RCC 7860 (cell line): ENCODE results near the gene TIA1.
A peak's percentile ranks its signal among the peaks of the same experiment; 100 is the strongest.
"Not testable (repeated sequence)": the region's sequence is repeated elsewhere in the genome, so short reads cannot be mapped to it uniquely, and the experiment has no call there.

Experiments
- DNase-seq: peaks from one replicate; pipeline ENCODE4 v3.0.0-alpha.2; 2015; ENCODE audit warnings: low spot score
- FAIRE-seq: peaks from 2 replicates; lab custom pipeline; 2012; peaks lifted over from hg19 to GRCh38; lab: Jason Lieb, UNC

TIA1 gene, protein sequence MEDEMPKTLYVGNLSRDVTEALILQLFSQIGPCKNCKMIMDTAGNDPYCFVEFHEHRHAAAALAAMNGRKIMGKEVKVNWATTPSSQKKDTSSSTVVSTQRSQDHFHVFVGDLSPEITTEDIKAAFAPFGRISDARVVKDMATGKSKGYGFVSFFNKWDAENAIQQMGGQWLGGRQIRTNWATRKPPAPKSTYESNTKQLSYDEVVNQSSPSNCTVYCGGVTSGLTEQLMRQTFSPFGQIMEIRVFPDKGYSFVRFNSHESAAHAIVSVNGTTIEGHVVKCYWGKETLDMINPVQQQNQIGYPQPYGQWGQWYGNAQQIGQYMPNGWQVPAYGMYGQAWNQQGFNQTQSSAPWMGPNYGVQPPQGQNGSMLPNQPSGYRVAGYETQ

DNA sequence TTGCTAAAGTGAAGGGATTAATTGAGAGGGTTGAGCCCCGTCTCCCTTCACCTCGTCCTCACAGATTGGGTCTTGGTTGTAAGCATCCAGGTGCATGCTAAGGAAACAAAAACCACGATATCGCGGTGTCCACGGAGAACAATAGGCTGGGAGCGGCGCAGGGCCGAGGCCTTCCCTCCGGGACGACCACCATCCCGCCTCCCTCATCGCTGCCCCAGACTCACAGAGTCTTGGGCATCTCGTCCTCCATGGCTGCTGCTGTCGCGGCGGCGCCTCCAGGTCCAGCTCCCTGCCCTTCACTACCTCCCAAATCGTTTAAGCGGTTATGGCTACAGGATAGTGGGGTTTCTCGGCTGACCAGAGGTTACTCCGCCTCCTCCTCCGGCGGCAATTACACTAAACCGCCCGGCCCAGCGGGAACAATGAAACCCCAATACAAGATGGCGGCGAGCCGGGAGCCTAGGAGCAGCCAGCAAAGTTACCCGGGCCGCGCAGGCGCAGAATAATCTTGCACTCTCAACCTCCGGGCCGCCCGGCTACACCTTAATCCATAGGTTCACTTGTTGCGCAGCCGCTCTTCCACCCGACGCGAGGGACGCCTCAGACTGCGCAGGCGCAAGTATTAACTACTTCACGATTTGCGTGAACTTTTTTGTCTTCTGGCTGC, at the start of gene TIA1:
TIA1 (minus strand) TSS at position 448 of the 667 bp plus-strand sequence; CDS start at position 250, 198 bp downstream.
- FAIRE-seq: peak; percentile 82
- DNase-seq: peak; percentile 98

DNA sequence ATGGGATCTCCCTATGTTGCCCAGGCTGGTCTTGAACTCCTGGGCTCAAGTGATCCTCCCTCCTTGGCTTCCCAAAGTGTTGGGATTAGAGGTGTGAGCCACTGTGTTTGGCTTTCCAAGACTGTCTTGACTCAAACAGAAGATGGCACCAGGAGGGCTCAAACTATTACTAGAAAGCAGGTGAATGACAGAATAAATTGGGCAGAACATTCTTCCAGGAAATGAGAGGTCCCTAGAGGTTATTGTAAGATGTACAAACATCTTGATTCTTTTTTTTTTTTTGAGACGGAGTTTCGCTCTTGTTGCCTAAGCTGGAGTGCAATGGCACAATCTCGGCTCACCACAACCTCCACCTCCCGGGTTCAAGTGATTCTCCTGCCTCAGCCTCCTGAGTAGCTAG, 49.4 kb upstream of the TIA1 start:
- FAIRE-seq, DNase-seq: not testable (repeated sequence)

DNA sequence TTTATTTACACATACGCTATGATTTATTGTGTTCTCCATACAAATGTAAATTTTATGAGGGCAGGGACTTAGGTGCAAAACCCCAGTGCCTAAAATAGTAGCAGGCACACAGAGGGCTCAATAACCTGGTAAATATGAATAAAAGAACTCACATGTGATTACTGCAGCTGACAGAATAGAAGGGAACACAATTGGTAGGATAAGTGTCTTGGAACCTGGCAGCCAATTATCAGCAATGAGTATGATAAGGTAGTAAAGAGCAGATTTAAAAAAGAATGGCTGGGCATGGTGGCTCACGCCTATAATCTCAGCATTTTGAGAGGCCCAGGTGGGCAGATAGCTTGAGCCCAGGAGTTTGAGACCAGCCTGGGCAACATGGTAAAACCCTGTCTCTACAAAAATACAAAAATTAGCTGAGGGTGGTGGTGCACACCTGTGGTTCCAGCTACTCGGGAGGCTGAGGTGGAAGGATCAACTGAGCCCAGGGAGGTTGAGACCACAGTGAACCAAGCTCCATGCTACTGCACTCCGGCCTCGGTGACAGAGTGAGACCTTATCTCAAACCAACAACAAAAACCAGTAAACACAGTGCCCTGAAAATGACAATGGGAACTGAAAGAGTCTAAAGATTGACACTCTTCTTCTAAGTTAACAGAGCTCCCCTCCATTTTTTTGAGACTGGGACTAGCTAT, 35.2 kb upstream of the TIA1 start:
- no peak for DNase-seq
- no peak for FAIRE-seq

DNA sequence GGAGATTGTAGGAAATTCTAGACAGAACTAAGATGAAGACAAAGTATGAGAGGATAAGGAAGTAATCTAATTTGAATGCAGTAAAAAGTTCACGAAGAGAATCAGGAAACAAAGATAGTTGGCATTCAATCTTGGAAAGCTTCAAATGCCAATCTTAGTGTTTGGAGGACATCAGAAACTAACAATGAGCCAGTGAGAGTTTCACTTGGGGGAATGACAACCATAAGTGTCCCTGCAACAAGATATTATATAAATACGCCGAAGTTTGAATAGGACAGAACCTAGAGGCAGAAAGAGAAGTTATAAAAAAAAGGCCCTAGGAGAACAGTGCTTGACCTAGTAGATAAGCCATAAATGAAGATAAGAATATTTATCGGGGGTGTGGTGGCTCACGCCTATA, 34.0 kb upstream of the TIA1 start:
- no peak for FAIRE-seq
- no peak for DNase-seq

DNA sequence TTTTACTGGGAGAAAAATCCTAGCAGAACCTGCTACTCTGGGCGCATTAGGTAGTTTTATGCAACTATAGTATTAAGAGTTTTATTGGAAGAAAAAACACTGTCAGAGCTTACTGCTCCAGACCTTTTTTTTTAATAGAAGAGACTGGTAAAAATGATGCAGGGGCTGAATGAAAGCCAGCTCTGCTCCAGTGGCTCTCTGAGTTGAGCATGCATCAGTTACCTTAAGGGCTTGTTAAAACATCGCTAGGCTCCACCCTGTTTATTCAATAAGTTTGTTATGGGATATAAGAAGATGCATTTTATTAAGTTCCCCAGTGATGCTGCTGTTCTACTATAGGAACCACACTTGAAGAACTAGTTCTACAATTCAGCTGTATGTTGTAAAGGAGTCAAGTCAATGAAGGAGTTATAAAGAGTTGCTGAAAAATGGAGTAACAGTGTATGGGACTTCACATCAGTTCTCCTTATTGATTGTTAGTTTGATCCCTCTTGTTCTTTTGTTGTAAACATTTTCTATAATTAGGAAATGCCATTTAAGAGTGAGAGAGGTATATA, 31.9 kb upstream of the TIA1 start:
- DNase-seq (no peak), FAIRE-seq (no peak)

DNA sequence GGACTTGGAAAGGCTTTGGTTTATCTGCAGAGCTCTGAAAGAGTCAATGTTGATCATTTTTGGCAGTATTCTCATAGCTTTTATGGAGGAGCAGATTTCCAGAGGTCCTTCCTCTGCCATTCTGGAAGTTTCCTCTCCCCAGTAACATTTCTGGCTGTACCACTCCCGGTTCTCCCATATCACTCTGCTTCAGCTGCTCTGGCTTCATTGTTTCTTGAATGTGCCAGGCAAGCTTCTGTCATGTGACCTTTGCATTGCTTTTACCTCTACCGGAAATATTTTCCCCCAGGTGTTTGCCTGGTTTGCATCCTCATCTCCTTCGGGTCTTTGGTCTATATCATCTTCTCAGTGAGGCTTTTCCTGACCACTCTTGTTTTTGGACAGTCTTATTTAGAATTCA, 21.9 kb upstream of the TIA1 start:
- no peak for FAIRE-seq
- DNase-seq: no peak

DNA sequence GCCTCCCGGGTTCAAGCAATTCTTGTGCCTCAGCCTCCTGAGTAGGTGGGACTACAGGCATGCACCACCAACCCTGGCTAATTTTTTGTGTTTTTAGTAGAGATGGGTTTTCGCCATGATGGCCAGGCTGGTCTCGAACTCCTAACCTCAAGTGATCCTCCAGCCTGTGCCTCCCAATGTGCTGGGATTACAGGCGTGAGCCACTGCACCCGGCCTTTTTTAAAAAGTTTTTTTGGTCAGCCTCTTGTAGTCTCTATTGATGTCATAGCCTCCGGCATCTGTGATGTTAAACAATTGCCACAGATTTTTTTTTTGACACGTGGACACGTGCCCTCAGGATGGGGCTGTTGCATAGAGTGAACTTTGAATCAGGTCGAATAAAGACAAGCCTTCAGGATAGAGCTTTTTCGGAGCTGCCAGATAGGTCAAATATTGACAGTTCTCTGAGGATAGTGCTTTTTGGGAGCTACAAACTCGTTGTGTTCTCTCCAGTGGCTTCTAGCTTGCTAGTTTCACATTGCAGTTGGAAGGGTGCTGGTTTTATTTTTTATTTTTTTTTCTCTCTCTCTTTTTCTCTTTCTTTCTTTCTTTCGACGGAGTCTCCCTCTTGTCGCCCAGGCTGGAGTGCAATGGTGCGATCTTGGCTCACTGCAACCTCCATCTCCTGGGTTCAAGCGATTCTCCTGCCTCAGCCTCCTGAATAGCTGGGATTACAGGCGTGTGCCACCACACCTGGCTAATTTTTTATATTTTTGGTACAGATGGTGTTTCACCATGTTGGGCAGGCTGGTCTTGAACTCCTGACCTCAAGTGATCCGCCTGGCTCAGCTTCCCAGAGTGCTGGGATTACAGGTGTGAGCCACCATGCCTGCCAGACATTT, 21.2 kb upstream of the TIA1 start:
- FAIRE-seq, DNase-seq: not testable (repeated sequence)

DNA sequence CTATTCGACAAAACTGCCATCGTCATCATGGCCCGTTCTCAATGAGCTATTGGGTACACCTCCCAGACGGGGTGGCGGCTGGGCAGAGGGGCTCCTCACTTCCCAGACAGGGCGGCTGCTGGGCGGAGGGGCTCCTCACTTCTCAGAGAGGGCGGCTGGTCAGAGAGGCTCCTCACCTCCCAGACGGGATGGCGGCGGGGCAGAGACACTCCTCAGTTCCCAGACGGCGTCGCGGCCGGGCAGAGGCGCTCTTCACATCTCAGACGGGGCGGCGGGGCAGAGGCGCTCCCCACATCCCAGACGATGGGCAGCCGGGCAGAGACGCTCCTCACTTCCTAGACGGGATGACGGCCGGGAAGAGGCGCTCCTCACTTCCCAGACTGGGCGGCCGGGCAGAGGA, 18.5 kb upstream of the TIA1 start:
- not testable (repeated sequence) for DNase-seq, FAIRE-seq

DNA sequence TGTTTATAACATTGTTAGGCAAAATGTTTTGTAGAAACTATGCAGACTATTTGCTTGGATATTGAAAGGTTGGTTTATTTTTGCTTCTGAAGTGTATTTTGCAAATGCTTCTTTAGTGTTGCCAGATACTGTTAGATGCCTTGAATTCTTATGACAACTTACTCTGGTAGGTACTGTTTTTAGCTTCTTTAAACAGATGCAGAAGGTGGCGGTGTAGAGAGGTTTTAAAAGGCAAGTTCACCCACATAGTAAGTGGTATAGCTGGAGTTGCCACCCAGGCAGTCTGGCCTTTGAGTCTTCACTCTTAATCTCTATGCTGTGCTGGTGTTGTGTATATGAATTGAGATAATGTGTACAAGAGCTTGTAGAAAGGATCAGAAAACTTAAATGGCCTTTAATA, 13.1 kb upstream of the TIA1 start:
- DNase-seq: no peak
- no peak for FAIRE-seq

DNA sequence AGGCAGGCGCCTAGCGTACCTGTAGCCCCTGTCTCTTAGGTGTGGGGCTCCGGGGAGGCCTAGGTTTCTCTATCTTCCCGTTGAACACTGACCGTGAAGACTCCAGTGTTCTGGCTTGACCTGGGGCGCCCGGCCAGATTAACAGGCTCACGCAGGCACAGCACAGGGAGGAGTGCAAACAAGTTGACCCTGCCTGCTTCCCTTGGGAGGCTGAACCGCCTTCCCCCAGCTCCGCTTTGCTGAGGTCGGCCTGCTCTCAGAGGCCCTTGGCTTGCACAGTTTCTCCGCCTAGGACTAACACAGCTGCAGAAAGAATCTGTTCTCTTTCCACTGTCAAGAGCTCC, 10.1 kb upstream of the TIA1 start:
- FAIRE-seq: no peak
- DNase-seq: no peak

DNA sequence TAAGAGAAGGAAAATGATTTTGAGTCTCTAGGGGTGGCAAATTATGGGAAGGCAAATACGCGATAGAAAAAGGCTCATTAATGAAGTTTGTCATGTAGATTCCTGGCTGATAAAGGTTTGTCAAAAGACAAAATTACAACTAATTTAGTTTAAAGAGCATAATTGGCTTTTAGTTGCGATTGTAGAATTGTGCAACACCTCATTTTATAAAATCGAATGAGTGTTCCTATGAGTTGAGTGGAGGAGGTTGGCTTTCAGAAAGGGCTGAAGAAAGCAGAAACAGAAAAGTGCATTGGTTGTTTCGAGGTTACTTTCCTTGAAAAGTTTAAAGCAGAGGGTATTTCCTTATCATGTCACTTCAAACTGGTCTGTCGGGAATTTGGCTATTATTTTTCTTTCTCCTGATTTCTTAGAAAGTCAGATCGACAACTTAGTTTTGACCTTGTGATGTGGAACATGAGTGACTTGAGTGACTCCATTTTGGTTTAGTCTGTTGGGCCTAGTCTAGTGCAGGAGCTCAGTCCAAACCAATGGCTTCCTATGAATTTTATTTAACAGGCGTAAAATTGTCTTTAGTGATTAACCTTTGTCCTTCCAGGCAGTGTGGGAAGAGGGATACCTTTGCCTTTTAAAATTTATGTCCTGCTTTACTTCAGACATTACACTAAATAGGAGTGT, 7.3 kb upstream of the TIA1 start:
- no peak for DNase-seq

DNA sequence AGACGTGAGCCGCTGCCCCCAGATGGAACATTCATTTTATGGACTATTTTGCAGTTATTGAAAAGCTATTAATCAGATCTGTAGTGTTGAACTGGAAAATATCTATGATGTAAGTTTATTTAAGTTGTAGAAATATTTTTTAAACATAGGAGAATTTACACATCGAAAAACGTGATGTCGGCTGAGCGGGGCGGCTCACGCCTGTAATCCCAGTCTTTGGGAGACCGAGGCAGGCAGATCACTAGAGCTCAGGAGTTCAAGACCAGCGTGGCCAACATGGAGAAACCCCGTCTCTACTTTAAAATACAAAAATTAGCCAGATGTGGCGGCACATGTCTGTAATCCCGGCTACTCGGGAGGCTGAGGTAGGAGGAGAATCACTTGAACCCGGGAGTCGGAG, 2.0 kb upstream of the TIA1 start:
- no peak for FAIRE-seq
- no peak for DNase-seq

More for the DNA sequence above, 7.3 kb upstream of the TIA1 start:
- no peak for FAIRE-seq

DNA sequence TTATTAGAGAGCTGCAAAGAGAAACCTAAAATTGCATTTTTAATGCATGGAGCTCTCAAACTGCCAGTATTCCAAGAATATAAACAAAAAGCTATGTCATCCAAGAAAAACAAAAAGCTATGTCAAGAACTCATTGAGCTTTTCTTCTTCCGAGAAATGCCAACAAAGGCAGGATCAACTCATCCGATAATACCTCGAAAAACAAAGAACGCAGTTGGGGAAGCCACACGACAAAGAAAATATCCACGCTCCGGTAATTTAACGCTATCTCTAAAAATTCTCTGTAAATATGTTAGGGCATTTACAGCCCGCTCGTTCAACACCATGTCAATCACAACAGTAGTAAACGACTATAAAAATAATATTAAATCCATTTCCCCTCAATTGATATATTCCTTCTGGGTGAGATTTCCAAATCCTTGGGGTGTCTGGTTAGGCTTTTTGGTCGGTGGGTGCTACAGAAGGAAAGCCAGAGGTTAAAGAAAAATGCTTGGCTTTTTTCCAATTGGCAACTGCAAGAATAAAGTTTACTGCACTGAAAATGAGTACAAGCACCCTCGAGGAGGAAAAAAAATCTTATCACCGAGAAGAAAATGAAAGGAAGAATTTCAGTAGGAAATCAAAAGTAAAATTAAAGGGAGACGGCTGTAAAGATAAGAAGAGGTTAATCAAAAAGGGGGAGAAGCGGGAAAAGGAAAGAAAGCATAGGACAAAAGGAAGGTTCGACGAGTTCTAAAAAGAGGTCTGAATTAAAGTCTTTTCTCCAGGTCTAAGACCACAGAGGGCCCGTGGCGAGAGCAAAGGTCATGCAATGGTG, 856 bp downstream of the TIA1 start:
- no peak for FAIRE-seq
- DNase-seq: no peak

DNA sequence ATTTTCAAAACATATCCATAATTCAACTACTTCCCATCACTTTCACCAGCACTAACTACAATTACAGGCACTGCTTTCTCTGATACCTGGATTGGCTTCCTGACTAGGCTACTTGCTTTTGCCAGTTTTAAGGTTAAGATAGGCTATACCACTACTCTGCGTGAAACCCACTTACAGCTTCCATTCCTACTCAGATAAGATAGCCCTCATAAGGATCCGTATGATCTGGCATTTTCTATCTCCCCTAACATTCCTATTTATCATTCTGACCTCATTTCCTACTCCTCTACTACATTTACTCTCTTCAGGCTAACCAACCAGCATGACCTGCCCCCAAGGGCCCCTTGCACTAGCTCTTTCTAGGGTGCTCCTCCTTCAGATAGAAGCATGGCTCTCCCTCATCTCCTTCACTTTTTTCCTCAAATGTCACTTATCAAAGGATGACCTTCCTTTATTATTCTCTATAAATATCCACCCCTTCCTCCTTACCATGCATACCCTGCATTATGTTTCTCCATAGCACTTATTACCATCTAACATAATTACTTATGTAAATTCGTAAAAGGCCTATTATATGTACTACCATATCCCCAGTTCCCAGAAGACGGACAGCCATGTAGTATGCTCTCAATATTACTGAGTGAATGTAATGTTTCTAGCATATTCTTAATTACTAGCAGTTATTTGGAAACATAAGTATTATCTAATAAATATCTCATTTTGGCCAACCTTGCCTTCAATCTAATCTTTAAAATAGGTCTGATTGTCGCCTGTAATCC, 4.4 kb downstream of the TIA1 start:
- FAIRE-seq (no peak), DNase-seq (no peak)

DNA sequence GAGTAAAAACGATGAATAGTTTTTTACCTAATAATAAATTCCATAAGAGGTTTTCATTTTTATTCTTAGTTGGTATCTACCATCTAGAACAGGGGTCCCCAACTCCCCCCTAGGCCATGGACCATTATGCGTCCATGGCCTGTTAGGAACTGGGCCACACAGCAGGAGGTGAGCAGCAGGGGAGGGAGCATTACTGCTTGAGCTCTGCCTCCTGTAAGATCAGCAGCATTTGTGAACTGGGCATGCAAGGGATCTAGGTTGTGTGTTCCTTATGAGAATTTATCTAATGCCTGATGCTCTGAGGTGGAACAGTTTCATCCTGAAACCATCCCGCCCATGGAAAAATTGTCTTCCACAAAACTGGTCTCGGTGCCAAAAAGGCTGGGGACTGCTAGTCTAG, 5.9 kb downstream of the TIA1 start:
- FAIRE-seq (no peak), DNase-seq (no peak)

DNA sequence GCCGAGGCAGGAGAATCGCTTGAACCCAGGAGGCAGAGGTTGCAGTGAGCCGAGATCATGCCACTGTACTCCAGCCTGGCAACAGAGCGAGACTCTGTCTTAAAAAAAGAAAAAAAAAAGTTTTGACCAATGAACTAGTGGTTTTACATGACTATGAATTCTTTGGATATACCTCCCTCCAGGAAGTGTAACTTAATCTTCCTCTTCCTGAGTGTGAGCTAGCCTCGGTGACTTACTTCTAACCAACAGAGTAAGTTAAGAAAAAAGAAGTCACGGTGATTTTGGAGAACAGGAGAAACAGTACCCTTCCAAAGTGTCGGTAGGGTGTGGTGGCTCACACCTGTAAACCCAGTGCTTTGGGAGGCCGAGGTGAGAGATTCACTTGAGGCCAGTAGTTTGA, 7.1 kb downstream of the TIA1 start:
- FAIRE-seq: no peak
- DNase-seq: no peak

DNA sequence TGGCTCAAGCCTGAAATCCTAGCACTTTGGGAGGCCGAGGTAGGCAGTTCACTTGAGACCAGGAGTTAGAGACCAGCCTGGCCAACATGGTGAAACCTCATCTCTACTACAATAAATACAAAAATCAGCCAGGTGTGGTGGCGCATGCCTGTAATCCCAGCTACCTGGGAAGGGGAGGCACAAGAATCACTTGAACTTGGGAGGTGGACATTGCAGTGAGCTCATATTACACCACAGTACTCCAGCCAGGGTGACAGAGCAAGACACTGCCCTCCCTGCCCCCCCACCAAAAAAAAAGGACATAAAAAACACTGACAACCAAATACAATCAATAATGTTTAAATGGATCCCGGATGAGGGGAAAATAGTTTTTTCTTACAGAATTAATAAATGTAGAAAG, 7.8 kb downstream of the TIA1 start:
- DNase-seq: no peak
- FAIRE-seq: no peak

DNA sequence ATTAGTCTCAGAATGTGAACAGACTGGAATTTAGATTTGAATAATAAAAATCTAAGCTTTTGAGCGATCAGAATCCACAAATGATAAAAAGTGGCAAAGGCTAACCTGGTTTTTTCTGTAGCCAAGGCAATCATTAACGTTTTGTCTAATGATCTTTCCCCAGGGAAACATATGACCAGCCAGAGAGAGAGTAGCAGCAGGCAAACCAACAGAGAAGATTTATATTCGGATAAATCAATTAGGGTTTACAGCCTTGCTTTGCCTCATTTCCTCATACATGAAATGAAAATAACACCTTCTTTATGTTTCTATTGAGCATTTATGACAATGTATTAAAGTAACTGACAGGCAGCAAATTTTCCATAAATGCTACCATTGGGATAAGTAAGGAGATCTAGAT, 14.5 kb downstream of the TIA1 start:
- no peak for DNase-seq
- FAIRE-seq: no peak
